OCI-LY7 (cell line): Measurements from ENCODE around the gene C2CD3. TPM values are rescaled to one million over a fixed set of nuclear protein-coding genes. Genes with fewer than 3 reads are reported as not detected.
A peak's percentile ranks its signal among the peaks of the same experiment; 100 is the strongest.

ENCODE experiments used
- BruUV-seq: library from RNA; stranded (reverse); fragments of 400-500 nt; replicated peaks from 2 replicates; lab custom pipeline; 2021; lab: Mats Ljungman, UMichigan
- CTCF ChIA-PET: fragments of 300-600 bp; sonication (Branson Sonifier 250); formaldehyde crosslinking; loops from one replicate; lab custom pipeline; 2022; ENCODE audit warnings: antibody characterized with exemption; ENCODE audit not compliant: unreplicated experiment; lab: Charles Lee
- POLR2A ChIA-PET: fragments of 300-600 bp; sonication (Branson Sonifier 250); formaldehyde crosslinking; loops from one replicate; lab custom pipeline; 2022; ENCODE audit warnings: antibody characterized with exemption; lab: Charles Lee
- DNase-seq: peaks from one replicate; pipeline ENCODE4 v3.0.0-alpha.2; 2015; ENCODE audit warnings: low spot score
- H2AFZ ChIP-seq: fragments of 200-600 bp; sonication (generic), shearing (Covaris generic); 2 replicates; pipeline ENCODE4 v1.6.1; 2014; ENCODE audit warnings: mild to moderate bottlenecking, antibody characterized with exemption, low read length, moderate library complexity
- H3K27ac ChIP-seq: fragments of 200-600 bp; sonication (generic); 2 replicates; pipeline ENCODE4 v1.5.1; 2014; ENCODE audit warnings: mixed run types, low read depth, mild to moderate bottlenecking, moderate library complexity, low read length, inconsistent platforms; ENCODE audit not compliant: poor library complexity, severe bottlenecking
- H3K36me3 ChIP-seq: fragments of 200-600 bp; sonication (generic); 2 replicates; pipeline ENCODE4 v1.6.1; 2014; ENCODE audit warnings: mild to moderate bottlenecking, antibody characterized with exemption, low read length, moderate library complexity, mixed read lengths; ENCODE audit not compliant: insufficient read depth
- H3K4me1 ChIP-seq: fragments of 200-600 bp; sonication (generic); 2 replicates; pipeline ENCODE4 v1.5.1; 2014; ENCODE audit warnings: mild to moderate bottlenecking, low read length; ENCODE audit not compliant: insufficient read depth, poor library complexity, severe bottlenecking
- H3K4me2 ChIP-seq: fragments of 200-600 bp; sonication (generic); 2 replicates; pipeline ENCODE4 v1.6.1; 2014; ENCODE audit warnings: mild to moderate bottlenecking, low read length
- H3K4me3 ChIP-seq: fragments of 200-600 bp; sonication (generic); 2 replicates; pipeline ENCODE4 v1.5.1; 2014; ENCODE audit warnings: mild to moderate bottlenecking, low read depth, low read length; ENCODE audit not compliant: poor library complexity, severe bottlenecking
- H3K79me2 ChIP-seq: fragments of 200-600 bp; sonication (generic); 2 replicates; pipeline ENCODE4 v1.6.1; 2016; ENCODE audit warnings: low read depth, mild to moderate bottlenecking, low read length, moderate library complexity, mixed read lengths; ENCODE audit not compliant: insufficient read depth
- H3K9me2 ChIP-seq: fragments of 200-600 bp; sonication (generic); 2 replicates; pipeline ENCODE4 v1.6.1; 2016; ENCODE audit warnings: mild to moderate bottlenecking, low read length, mixed read lengths; ENCODE audit not compliant: insufficient read depth
- H3K9me3 ChIP-seq: fragments of 200-600 bp; sonication (generic); 2 replicates; pipeline ENCODE4 v1.6.1; 2014; ENCODE audit warnings: mild to moderate bottlenecking, mixed run types, low read length, mixed read lengths
- H4K20me1 ChIP-seq: fragments of 200-600 bp; sonication (generic); 2 replicates; pipeline ENCODE4 v1.6.1; 2014; ENCODE audit warnings: mild to moderate bottlenecking, antibody characterized with exemption, low read length, moderate library complexity, mixed read lengths; ENCODE audit not compliant: insufficient read depth
- EZH2phosphoT487 ChIP-seq: fragments of 200-600 bp; sonication (generic); IDR thresholded peaks from 2 replicates; pipeline ENCODE4 v1.6.1; 2018; ENCODE audit warnings: low read depth, borderline replicate concordance, mild to moderate bottlenecking, mixed run types, antibody characterized with exemption, low read length, moderate library complexity, mixed read lengths
- intact Hi-C: fragments of 100-400 bp; cut with micrococcal nuclease; formaldehyde crosslinking; loops from one replicate; pipeline ENCODE4 v1.10.0; 2022; ENCODE audit not compliant: unreplicated experiment
- total RNA-seq, 2 experiments: library from RNA; depleted of rRNA in 1 of 2; stranded (reverse); fragments of >200 nt in 1 of 2; shearing (Covaris generic) in 1 of 2; gene quantifications; 2 replicates each; pipeline ENCODE4 v1.2.3, GENCODE V29; 2014 to 2022
- TF ChIP-seq, protein P1 (sequence below): fragments of 200-600 bp; sonication (generic); conservative IDR thresholded peaks from 2 replicates; pipeline ENCODE4 v1.5.1; 2014; ENCODE audit warnings: mild to moderate bottlenecking, antibody characterized with exemption, low read length, moderate library complexity, mixed read lengths

Gene C2CD3
- total RNA-seq, 2 experiments from 2014 or later, result 29.2 to 32.1 TPM

DNA sequence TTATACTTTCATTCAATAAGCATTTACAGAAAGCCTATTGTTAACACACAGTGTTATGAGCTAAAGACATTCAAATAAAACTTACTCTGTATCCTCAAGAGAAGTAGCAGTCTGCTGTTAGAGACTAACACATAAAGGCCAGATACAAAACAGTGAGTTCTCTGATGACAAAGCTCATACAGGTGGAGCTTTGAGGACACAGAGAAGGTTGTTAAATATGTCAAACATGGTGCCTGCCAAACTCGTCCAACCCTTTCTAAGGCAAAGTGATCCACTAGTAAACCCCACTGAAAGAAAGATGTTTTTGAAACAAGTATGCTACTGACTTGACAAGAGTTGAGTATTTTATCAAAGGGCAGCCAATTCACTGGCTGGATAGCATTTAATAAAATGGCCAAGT is 70.1 kb downstream of the C2CD3 start:
- no peak overlapping the region for H3K4me3 ChIP-seq
- no peaks in the 10 kb centered on the region for H3K4me1 ChIP-seq
- POLR2A ChIA-PET, result no interaction called here
- no peak overlapping the region for H3K4me2 ChIP-seq
- H3K27ac ChIP-seq, result no peak overlapping the region
- no peak for DNase-seq
- no peaks in the 10 kb centered on the region for H3K9me2 ChIP-seq
- H3K36me3 ChIP-seq, result peaks cover 73% of the 10 kb centered on the region
- H4K20me1 ChIP-seq, result no peaks in the 10 kb centered on the region
- TF ChIP-seq, protein P1, sequence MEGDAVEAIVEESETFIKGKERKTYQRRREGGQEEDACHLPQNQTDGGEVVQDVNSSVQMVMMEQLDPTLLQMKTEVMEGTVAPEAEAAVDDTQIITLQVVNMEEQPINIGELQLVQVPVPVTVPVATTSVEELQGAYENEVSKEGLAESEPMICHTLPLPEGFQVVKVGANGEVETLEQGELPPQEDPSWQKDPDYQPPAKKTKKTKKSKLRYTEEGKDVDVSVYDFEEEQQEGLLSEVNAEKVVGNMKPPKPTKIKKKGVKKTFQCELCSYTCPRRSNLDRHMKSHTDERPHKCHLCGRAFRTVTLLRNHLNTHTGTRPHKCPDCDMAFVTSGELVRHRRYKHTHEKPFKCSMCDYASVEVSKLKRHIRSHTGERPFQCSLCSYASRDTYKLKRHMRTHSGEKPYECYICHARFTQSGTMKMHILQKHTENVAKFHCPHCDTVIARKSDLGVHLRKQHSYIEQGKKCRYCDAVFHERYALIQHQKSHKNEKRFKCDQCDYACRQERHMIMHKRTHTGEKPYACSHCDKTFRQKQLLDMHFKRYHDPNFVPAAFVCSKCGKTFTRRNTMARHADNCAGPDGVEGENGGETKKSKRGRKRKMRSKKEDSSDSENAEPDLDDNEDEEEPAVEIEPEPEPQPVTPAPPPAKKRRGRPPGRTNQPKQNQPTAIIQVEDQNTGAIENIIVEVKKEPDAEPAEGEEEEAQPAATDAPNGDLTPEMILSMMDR, result no peak
- no peak for TF ChIP-seq EZH2phosphoT487
- CTCF ChIA-PET, result no interaction called here
- no peaks in the 10 kb centered on the region for H3K9me3 ChIP-seq
- no TSS peak for BruUV-seq
- no peak overlapping the region for H2AFZ ChIP-seq
- H3K79me2 ChIP-seq, result no peaks in the 10 kb centered on the region
- intact Hi-C loops, result no loop called here

DNA sequence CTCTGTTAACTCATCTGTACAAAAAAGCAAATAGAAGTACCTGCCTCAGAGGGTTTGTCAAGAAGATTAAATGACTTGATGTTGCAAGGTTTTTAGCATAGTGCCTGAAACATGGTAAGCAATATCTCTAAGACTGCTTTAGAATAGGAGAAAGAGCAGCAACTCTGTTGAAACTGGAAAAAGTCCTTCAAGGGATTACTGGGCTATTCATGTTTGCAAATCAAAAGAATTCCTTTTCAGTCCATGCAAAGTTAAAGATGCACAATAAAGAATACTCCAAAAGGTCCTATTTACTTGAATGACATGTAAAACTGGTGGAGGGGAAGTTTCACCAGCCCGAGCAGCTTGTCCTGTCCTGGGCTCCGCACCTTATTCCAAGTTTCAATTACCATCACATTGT is 70.6 kb downstream of the C2CD3 start:
- ChIA-PET POLR2A (no interaction called here), CTCF (no interaction called here)
- DNase-seq, result no peak
- TF ChIP-seq EZH2phosphoT487, result no peak
- TF ChIP-seq, protein P1, result no peak
- Histone ChIP-seq H3K9me3 (no peaks in the 10 kb centered on the region), H3K79me2 (no peaks in the 10 kb centered on the region), H3K36me3 (peaks cover 68% of the 10 kb centered on the region), H3K4me2 (no peak overlapping the region), H3K27ac (no peak overlapping the region), H3K4me1 (no peaks in the 10 kb centered on the region), H4K20me1 (no peaks in the 10 kb centered on the region), H3K9me2 (no peaks in the 10 kb centered on the region), H3K4me3 (no peak overlapping the region), H2AFZ (no peak overlapping the region)
- no TSS peak for BruUV-seq
- intact Hi-C loops, result no loop called here

DNA sequence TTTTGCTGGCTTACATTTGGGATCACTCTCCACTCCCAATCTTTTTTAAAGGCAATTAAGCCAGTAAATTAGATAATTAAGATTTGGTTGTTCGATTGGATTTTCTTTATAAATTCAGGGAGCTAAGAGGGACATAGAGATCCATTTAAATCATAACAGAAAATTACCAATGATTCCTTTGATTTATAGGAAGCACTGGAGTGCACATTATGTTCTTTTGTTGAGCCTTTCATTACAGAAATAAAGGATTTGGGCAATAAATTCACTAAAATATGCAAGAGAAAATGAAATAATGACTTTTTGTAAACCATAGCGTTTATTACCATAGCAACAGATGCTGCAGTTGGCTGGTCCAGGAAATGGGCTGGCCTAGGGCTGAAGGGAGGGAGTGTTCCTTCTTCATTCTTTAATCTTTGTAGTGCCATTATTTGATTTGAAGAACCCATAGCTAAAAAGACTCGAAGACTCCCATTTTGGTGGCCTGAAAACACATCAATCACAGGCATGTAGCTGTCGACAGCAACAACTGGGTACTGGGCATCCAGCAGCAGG is 73.0 kb downstream of the C2CD3 start:
- Histone ChIP-seq H3K9me3 (no peaks in the 10 kb centered on the region), H3K4me1 (no peaks in the 10 kb centered on the region), H2AFZ (no peak overlapping the region), H3K9me2 (no peaks in the 10 kb centered on the region), H3K36me3 (peaks cover 73% of the 10 kb centered on the region), H3K4me3 (no peak overlapping the region), H3K79me2 (no peaks in the 10 kb centered on the region), H4K20me1 (no peaks in the 10 kb centered on the region), H3K27ac (no peak overlapping the region), H3K4me2 (no peak overlapping the region)
- POLR2A ChIA-PET, result no interaction called here
- BruUV-seq, result no TSS peak
- CTCF ChIA-PET, result no interaction called here
- intact Hi-C loops, result no loop called here
- peak; percentile 7 for DNase-seq
- TF ChIP-seq EZH2phosphoT487, result no peak
- TF ChIP-seq, protein P1, result no peak
